ENCODE data around the gene LHX6.

DNA sequence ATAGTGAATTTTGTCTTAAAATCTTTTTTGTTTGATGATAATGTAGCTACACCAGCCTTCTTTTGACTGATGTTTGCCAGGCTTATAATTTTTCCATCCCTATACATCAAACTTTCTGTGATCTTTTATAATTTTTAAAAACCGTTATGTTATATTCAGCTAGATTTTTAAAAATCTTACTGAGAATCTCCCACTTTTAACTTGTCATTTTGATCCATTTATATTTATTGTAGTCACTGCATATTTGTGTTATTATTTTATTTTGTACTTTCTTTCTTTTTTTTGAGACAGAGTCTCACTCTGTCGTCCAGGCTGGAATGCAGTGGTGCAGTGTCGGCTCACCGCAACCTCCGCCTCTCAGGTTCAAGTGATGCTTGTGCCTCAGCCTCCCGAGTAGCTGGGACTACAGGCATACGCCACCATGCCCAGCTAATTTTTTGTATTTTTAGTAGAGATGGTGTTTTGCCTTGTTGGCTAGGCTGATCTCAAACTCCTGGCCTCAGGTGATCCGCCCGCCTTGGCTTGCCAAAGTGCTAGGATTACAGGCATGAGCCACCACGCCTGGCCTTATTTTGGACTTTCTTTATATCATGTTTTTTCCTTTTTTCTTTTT, 48.6 kb upstream of the LHX6 start:
- TF ChIP-seq, protein P1, sequence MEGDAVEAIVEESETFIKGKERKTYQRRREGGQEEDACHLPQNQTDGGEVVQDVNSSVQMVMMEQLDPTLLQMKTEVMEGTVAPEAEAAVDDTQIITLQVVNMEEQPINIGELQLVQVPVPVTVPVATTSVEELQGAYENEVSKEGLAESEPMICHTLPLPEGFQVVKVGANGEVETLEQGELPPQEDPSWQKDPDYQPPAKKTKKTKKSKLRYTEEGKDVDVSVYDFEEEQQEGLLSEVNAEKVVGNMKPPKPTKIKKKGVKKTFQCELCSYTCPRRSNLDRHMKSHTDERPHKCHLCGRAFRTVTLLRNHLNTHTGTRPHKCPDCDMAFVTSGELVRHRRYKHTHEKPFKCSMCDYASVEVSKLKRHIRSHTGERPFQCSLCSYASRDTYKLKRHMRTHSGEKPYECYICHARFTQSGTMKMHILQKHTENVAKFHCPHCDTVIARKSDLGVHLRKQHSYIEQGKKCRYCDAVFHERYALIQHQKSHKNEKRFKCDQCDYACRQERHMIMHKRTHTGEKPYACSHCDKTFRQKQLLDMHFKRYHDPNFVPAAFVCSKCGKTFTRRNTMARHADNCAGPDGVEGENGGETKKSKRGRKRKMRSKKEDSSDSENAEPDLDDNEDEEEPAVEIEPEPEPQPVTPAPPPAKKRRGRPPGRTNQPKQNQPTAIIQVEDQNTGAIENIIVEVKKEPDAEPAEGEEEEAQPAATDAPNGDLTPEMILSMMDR (conservative IDR thresholded peaks at IDR 0.05 in 1 of 2, IDR thresholded peaks at IDR 0.05 in 1 of 2; ENCODE audit: low read depth in 1 of 2, low read length in 2 of 2) = no peak
- no peak for TF ChIP-seq EZH2 (IDR thresholded peaks at IDR 0.05; ENCODE audit: low read length, missing control alignments)

Measured in fibroblast of lung (primary cell).